Stimulated activated CD8-positive, alpha-beta memory T cell treated with anti-CD3 and anti-CD28 coated beads, Interleukin-7, amount 100 ng/mL, for 24 hours (primary cell): ENCODE measurements around the gene AIP.
"Not testable (repeated sequence)": the region's sequence is repeated elsewhere in the genome, so short reads cannot be mapped to it uniquely, and the experiment has no call there.

Source experiments
- DNase-seq: peaks from one replicate; pipeline ENCODE4 v3.0.0-alpha.2; 2020; ENCODE audit warnings: low read depth

The AIP gene

GRCh38 chr11:67507242-67507863 is 24.5 kb downstream of the AIP start:
- no peak for DNase-seq

- DNase-seq = peak; percentile 96
These were observed 25.1 kb downstream of the AIP start, which contains the start of gene CDK2AP2 for GRCh38 chr11:67507864-67508485. Gene CDK2AP2, minus strand, starts transcription at chr11:67508162. Its CDS starts 80 bp downstream, at chr11:67508082.

GRCh38 chr11:67508486-67509121 is 25.8 kb downstream of the AIP start:
- peak; percentile 99 for DNase-seq

GRCh38 chr11:67510023-67510345 is 27.2 kb downstream of the AIP start:
- no peak for DNase-seq

- DNase-seq = not testable (repeated sequence)
These were observed 28.7 kb downstream of the AIP start for GRCh38 chr11:67511558-67511957.

- DNase-seq = no peak
These were observed 31.3 kb downstream of the AIP start for GRCh38 chr11:67514116-67514515.

GRCh38 chr11:67516806-67517205 is 34.0 kb downstream of the AIP start:
- DNase-seq = no peak

- DNase-seq = no peak
These were observed 35.1 kb downstream of the AIP start for GRCh38 chr11:67517784-67518552.

- no peak for DNase-seq
These were observed 36.9 kb downstream of the AIP start for GRCh38 chr11:67519726-67520125.

- no peak for DNase-seq
These were observed 38.3 kb downstream of the AIP start for GRCh38 chr11:67520856-67521824.

- DNase-seq = no peak
These were observed 39.1 kb downstream of the AIP start for GRCh38 chr11:67521924-67522323.

- no peak for DNase-seq
These were observed 39.5 kb downstream of the AIP start for GRCh38 chr11:67522338-67522737.

GRCh38 chr11:67522844-67523555 is 40.2 kb downstream of the AIP start, which contains the start of gene CABP2:
Gene CABP2, minus strand, starts transcription at chr11:67523446. Its CDS starts 120 bp downstream, at chr11:67523326.
- no peak for DNase-seq

GRCh38 chr11:67523556-67524479 is 41.0 kb downstream of the AIP start:
- no peak for DNase-seq

GRCh38 chr11:67524480-67524808 is 41.6 kb downstream of the AIP start:
- DNase-seq = no peak

GRCh38 chr11:67525275-67525976 is 42.6 kb downstream of the AIP start:
- DNase-seq = no peak

GRCh38 chr11:67528376-67528775 is 45.5 kb downstream of the AIP start:
- DNase-seq = no peak

- no peak for DNase-seq
These were observed 47.4 kb downstream of the AIP start for GRCh38 chr11:67530282-67530592.

GRCh38 chr11:67532889-67533288 is 50.1 kb downstream of the AIP start:
- no peak for DNase-seq
